ENCODE results near the gene SF1.

Gene SF1

DNA sequence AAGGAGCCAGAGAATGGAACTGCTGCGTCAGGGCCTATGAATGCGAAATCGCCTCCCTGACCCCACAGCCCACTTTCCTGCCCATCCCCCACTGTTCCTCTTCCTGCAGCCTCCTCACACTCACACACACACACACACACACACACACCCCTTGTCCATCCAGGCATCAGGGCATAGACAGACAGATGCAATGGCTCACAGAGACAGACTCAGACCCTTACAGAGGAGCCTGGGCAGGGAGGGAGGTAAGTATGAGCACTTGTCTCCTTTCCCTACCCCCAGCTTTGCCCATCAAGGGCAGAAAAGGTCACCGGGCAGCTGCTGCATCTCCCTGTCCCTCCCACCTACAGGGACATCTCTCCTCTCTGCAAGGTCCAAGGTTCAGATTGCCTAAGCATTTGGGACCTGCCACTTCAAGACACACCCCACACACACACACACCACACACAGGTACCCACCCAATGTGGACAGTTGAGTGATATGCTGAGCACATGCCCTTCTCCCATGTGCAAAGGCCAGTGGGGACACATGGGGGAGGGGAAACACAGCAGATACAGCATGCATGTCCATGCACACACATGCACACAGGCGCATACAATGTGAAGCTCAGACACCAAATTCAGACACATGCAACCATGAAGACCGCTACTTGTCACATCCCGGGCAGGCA is 53.3 kb downstream of the SF1 start:
- Histone ChIP-seq H2AFZ (ENCODE audit: low read depth) (no peak overlapping the region), H3K27ac (no peak overlapping the region), H4K20me1 (ENCODE audit: insufficient read depth) (no peaks in the 10 kb centered on the region), H3K27me3 (ENCODE audit: insufficient read depth, low read depth) (peaks cover 74% of the 10 kb centered on the region), H3K36me3 (ENCODE audit: insufficient read depth) (no peaks in the 10 kb centered on the region), H3K9ac (no peak overlapping the region), H3K79me2 (ENCODE audit: insufficient read depth, low read depth) (no peaks in the 10 kb centered on the region), H3K4me1 (ENCODE audit: low read depth, poor library complexity, severe bottlenecking) (peaks cover 8% of the 10 kb centered on the region), H3K4me2 (no peak overlapping the region), H3K4me3 (IDR thresholded peaks at IDR 0.05; ENCODE audit: insufficient read depth, low read depth, low read length) (no peak overlapping the region)
- TF ChIP-seq, protein P1, sequence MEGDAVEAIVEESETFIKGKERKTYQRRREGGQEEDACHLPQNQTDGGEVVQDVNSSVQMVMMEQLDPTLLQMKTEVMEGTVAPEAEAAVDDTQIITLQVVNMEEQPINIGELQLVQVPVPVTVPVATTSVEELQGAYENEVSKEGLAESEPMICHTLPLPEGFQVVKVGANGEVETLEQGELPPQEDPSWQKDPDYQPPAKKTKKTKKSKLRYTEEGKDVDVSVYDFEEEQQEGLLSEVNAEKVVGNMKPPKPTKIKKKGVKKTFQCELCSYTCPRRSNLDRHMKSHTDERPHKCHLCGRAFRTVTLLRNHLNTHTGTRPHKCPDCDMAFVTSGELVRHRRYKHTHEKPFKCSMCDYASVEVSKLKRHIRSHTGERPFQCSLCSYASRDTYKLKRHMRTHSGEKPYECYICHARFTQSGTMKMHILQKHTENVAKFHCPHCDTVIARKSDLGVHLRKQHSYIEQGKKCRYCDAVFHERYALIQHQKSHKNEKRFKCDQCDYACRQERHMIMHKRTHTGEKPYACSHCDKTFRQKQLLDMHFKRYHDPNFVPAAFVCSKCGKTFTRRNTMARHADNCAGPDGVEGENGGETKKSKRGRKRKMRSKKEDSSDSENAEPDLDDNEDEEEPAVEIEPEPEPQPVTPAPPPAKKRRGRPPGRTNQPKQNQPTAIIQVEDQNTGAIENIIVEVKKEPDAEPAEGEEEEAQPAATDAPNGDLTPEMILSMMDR (conservative IDR thresholded peaks at IDR 0.05; ENCODE audit: low read depth, low read length) = no peak

DNA sequence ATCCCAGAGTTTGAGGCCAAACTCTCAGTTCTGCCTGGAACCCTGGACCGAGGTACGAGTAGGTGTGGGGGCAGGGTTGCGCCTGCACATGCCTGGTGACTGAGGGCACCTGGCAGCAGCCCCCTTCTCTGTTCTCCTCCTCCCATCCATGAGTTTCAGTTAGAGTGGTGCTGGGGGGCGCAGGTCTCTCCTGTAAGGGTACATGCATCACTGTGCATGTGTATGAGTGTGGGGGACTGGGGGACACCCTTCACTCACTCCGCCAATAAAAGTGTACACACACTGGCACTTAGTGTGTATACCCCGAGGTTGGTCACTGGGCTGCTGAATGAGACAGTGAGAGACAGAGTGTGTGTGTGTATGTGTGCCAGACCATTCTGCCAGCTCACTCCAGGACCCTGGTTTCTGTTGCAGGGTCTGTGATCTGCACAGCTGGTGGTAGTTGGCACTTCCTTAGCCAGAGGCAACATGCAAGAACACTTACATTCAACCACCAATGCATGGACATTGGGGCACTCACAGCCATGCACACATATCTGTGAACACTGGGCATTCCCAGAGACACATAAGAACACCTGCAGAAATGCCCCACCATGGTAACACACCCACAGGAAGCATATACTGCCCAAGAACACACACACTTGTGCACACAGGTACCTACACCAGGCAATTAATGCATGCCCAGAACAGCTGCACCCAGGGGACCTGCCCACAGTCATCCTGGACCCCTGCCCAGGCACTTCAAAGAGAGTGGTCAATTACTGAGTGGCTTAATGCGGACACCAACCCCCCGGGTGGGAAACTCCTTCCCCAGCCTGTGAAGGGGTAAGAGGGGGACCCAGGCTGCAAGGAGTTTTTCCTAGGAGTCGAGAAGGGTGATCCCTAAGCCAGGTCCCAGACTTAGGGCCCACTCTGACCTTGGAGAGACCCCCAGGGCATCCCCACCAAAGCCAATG is 54.2 kb downstream of the SF1 start:
- no peak overlapping the region for H3K4me3 ChIP-seq (IDR thresholded peaks at IDR 0.05; ENCODE audit: insufficient read depth, low read depth, low read length)
- H3K4me2 ChIP-seq = peak overlapping the region; percentile 100
- H3K9ac ChIP-seq = no peak overlapping the region
- H3K79me2 ChIP-seq (ENCODE audit: insufficient read depth, low read depth) = no peaks in the 10 kb centered on the region
- H3K27ac ChIP-seq = no peak overlapping the region
- peaks cover 72% of the 10 kb centered on the region for H3K27me3 ChIP-seq (ENCODE audit: insufficient read depth, low read depth)
- TF ChIP-seq, protein P1 (conservative IDR thresholded peaks at IDR 0.05; ENCODE audit: low read depth, low read length) = no peak
- H2AFZ ChIP-seq (ENCODE audit: low read depth) = peak overlapping the region; percentile 100; the same call in 1 of the 2 replicates
- no peaks in the 10 kb centered on the region for H3K36me3 ChIP-seq (ENCODE audit: insufficient read depth)
- no peaks in the 10 kb centered on the region for H4K20me1 ChIP-seq (ENCODE audit: insufficient read depth)
- H3K4me1 ChIP-seq (ENCODE audit: low read depth, poor library complexity, severe bottlenecking) = peaks cover 8% of the 10 kb centered on the region

DNA sequence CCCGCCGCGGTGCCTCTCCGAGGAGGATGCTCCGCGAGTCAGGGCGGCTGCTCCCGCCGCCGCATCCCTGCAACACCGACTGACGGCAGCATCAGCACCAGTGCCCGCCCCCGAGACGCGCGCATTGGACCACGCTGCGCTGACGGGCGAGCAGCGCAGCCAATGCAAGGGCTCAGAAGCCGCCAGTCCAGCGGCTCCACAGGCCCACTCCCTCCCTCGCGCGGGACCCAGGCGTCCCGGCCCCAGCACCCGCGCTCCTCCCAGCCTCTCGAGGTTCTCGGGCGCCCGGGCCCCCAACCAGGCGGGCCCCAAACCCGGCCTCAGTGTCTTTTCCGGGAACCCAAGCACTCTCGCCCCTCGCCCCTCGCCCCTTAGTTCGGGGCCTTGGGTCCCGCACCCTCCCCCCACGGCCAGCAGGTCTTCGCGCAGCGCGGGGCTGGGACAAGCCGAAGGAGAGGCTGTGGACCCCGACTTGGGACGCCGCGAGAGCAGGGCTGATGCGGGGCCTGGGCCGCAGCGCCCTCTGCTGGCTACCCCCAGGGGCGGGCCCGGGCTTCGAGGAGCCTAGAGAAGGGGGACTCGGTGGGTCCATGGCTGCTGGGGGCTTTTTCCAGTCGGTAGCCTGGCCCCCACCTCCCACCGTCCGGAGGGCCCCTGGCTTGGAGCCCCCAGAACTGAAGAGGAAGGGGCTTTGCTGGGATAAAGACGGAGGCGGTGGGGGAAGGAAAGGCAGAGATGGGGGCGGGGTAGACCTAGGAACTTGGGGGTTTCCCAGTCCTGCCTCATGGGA is 55.0 kb downstream of the SF1 start, which contains the start of gene NRXN2:
Gene NRXN2, minus strand, starts transcription at position 81 of the 790 bp plus-strand sequence. CDS start 9,498 bp downstream, outside the sequence.
- H3K36me3 ChIP-seq (ENCODE audit: insufficient read depth) = no peaks in the 10 kb centered on the region
- H4K20me1 ChIP-seq (ENCODE audit: insufficient read depth) = no peaks in the 10 kb centered on the region
- H3K79me2 ChIP-seq (ENCODE audit: insufficient read depth, low read depth) = no peaks in the 10 kb centered on the region
- H3K27ac ChIP-seq = peak within 1 kb of the TSS; percentile 35; the same call in 1 of the 2 replicates
- H3K4me3 ChIP-seq (IDR thresholded peaks at IDR 0.05; ENCODE audit: insufficient read depth, low read depth, low read length) = no peak within 1 kb of the TSS
- peak within 1 kb of the TSS; percentile 100 for H2AFZ ChIP-seq (ENCODE audit: low read depth)
- H3K4me2 ChIP-seq = peak within 1 kb of the TSS; percentile 100
- peaks cover 73% of the 10 kb centered on the region for H3K27me3 ChIP-seq (ENCODE audit: insufficient read depth, low read depth)
- peaks cover 8% of the 10 kb centered on the region for H3K4me1 ChIP-seq (ENCODE audit: low read depth, poor library complexity, severe bottlenecking)
- TF ChIP-seq, protein P1 (conservative IDR thresholded peaks at IDR 0.05; ENCODE audit: low read depth, low read length) = peak; percentile 92
- peak within 1 kb of the TSS; percentile 57; the same call in 1 of the 2 replicates for H3K9ac ChIP-seq
